WTC11 (cell line): ENCODE results near the gene GABRP.
"Not testable (repeated sequence)": the region's sequence is repeated elsewhere in the genome, so short reads cannot be mapped to it uniquely, and the experiment has no call there.

ENCODE experiments used
- ATF1 ChIP-seq: sonication (generic); formaldehyde crosslinking; IDR thresholded peaks from 2 replicates; pipeline ENCODE4 v1.8.1; 2023; ENCODE audit warnings: mild to moderate bottlenecking, moderate library complexity, missing genetic modification reagents
- CREB1 ChIP-seq: sonication (generic); formaldehyde crosslinking; IDR thresholded peaks from 2 replicates; pipeline ENCODE4 v1.8.0; 2023; ENCODE audit warnings: mild to moderate bottlenecking, missing genetic modification reagents
- CTCF ChIP-seq: fragments of 200-600 bp; IDR thresholded peaks from 2 replicates; pipeline ENCODE4 v1.8.0; 2022; ENCODE audit warnings: antibody characterized with exemption
- ELF4 ChIP-seq: sonication (generic); formaldehyde crosslinking; IDR thresholded peaks from 2 replicates; pipeline ENCODE4 v1.8.1; 2022; ENCODE audit warnings: low read depth, mild to moderate bottlenecking, moderate library complexity, missing genetic modification reagents
- ETV6 ChIP-seq: sonication (generic); formaldehyde crosslinking; IDR thresholded peaks from 2 replicates; pipeline ENCODE4 v1.8.1; 2022; ENCODE audit warnings: mild to moderate bottlenecking, missing genetic modification reagents
- RELA ChIP-seq: sonication (generic); formaldehyde crosslinking; IDR thresholded peaks from 2 replicates; pipeline ENCODE4 v1.8.1; 2022; ENCODE audit warnings: missing genetic modification reagents, mild to moderate bottlenecking, borderline replicate concordance
- SP1 ChIP-seq: sonication (generic); formaldehyde crosslinking; conservative IDR thresholded peaks from 2 replicates; pipeline ENCODE4 v1.8.1; 2022; ENCODE audit warnings: missing genetic modification reagents
- USF2 ChIP-seq: sonication (generic); formaldehyde crosslinking; IDR thresholded peaks from 2 replicates; pipeline ENCODE4 v1.8.1; 2023; ENCODE audit warnings: mild to moderate bottlenecking, missing genetic modification reagents, moderate library complexity
- ZNF281 ChIP-seq: sonication (generic); formaldehyde crosslinking; IDR thresholded peaks from 2 replicates; pipeline ENCODE4 v1.8.0; 2023; ENCODE audit warnings: mild to moderate bottlenecking, missing genetic modification reagents
- TF ChIP-seq, protein P1 (sequence below): sonication (generic); formaldehyde crosslinking; IDR thresholded peaks from 2 replicates; pipeline ENCODE4 v1.8.1; 2022; ENCODE audit warnings: mild to moderate bottlenecking, missing genetic modification reagents, moderate library complexity, borderline replicate concordance

DNA sequence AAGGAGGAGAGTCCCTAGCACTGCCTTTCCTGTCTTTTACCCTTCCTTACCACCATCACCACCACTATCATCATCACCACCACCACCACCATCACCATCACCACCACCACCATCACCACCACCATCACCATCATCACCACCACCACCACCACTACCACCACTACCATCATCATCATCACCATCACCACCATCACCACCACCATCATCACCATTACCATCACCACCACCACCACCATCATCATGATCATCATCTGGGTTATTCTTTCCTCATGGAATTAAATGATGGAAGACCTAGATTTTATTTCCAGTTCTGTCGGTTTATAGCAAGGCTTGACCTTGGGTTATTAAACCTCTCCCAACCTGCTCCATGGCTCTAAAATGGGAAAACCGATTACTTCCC lies 50.5 kb downstream of the GABRP start:
- not testable (repeated sequence) for TF ChIP-seq ELF4 (CRISPR knock-in tag); ETV6 (CRISPR knock-in tag); ATF1 (CRISPR knock-in tag); CTCF; CREB1 (CRISPR knock-in tag); ZNF281; USF2 (CRISPR knock-in tag); SP1 (CRISPR knock-in tag); RELA
- TF ChIP-seq, protein P1, sequence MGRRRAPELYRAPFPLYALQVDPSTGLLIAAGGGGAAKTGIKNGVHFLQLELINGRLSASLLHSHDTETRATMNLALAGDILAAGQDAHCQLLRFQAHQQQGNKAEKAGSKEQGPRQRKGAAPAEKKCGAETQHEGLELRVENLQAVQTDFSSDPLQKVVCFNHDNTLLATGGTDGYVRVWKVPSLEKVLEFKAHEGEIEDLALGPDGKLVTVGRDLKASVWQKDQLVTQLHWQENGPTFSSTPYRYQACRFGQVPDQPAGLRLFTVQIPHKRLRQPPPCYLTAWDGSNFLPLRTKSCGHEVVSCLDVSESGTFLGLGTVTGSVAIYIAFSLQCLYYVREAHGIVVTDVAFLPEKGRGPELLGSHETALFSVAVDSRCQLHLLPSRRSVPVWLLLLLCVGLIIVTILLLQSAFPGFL: not testable (repeated sequence)
